Liver (tissue), 9 donors: Measurements from ENCODE around the gene PAMR1. TPM values are rescaled to one million over a fixed set of nuclear protein-coding genes. Genes with fewer than 3 reads are reported as not detected.
A peak's percentile ranks its signal among the peaks of the same experiment; 100 is the strongest.

Source experiments
- DNase-seq: peaks from one replicate; pipeline ENCODE4 v3.0.0-alpha.2; 2017; ENCODE audit warnings: low spot score
- H3K27ac ChIP-seq, 2 donors: one replicate each; pipeline ENCODE4 v1.7.0; 2013; ENCODE audit warnings: inconsistent platforms in 2 of 2, low read length in 2 of 2, control low read depth in 1 of 2, low read depth in 1 of 2, mild to moderate bottlenecking in 1 of 2
- H3K27me3 ChIP-seq, 4 donors: one replicate each; pipeline versions ENCODE4 v1.6.1 to v1.7.0; 2013; ENCODE audit warnings: low read length in 3 of 4, inconsistent platforms in 1 of 4, mild to moderate bottlenecking in 1 of 4, moderate library complexity in 1 of 4; ENCODE audit not compliant: control insufficient read depth in 4 of 4, insufficient read depth in 4 of 4
- H3K36me3 ChIP-seq, 4 donors: one replicate each; pipeline versions ENCODE4 v1.6.1 to v1.7.0; 2013; ENCODE audit warnings: low read length in 3 of 4, mild to moderate bottlenecking in 3 of 4, low read depth in 1 of 4, moderate library complexity in 1 of 4; ENCODE audit not compliant: control insufficient read depth in 4 of 4, insufficient read depth in 3 of 4
- H3K4me1 ChIP-seq, 4 donors: one replicate each; pipeline versions ENCODE4 v1.6.1 to v1.7.0; 2013; ENCODE audit warnings: low read length in 3 of 4, mild to moderate bottlenecking in 3 of 4, moderate library complexity in 1 of 4; ENCODE audit not compliant: control insufficient read depth in 4 of 4, insufficient read depth in 4 of 4
- H3K4me3 ChIP-seq, 3 donors: one replicate each; pipeline versions ENCODE4 v1.6.1 to v1.7.0; 2013; ENCODE audit warnings: low read length in 3 of 3, control low read depth in 1 of 3, low read depth in 1 of 3, mild to moderate bottlenecking in 1 of 3
- H3K9ac ChIP-seq, 2 donors: one replicate each; pipeline ENCODE4 v1.7.0; 2013; ENCODE audit warnings: low read length in 2 of 2, mild to moderate bottlenecking in 2 of 2, moderate library complexity in 2 of 2, control low read depth in 1 of 2, low read depth in 1 of 2
- H3K9me3 ChIP-seq, 4 donors: one replicate each; pipeline versions ENCODE4 v1.6.1 to v1.7.0; 2013; ENCODE audit warnings: low read length in 3 of 4; ENCODE audit not compliant: control insufficient read depth in 4 of 4
- EGR1 ChIP-seq, 2 donors: IDR thresholded peaks; 2 replicates each; pipeline ENCODE4 v1.6.1; 2016 to 2018; ENCODE audit warnings: antibody characterized with exemption in 2 of 2, low read depth in 2 of 2
- FOXA2 ChIP-seq: IDR thresholded peaks from 2 replicates; pipeline ENCODE4 v1.6.1; 2016; ENCODE audit warnings: antibody characterized with exemption
- GABPA ChIP-seq, 2 donors: IDR thresholded peaks in 1 of 2; conservative IDR thresholded peaks in 1 of 2; 2 replicates each; pipeline ENCODE4 v1.6.1; 2016; ENCODE audit warnings: antibody characterized with exemption in 2 of 2, mild to moderate bottlenecking in 1 of 2, moderate library complexity in 1 of 2
- HNF4A ChIP-seq, 2 donors: conservative IDR thresholded peaks; 2 replicates each; pipeline ENCODE4 v1.6.1; 2016; ENCODE audit warnings: antibody characterized with exemption in 2 of 2, mild to moderate bottlenecking in 2 of 2
- JUND ChIP-seq, 2 donors: IDR thresholded peaks; 2 replicates each; pipeline ENCODE4 v1.6.1; 2016; ENCODE audit warnings: antibody characterized with exemption in 2 of 2
- NR2F2 ChIP-seq: IDR thresholded peaks from 2 replicates; pipeline ENCODE4 v1.6.1; 2016; ENCODE audit warnings: antibody characterized with exemption
- RAD21 ChIP-seq, 2 donors: IDR thresholded peaks; 2 replicates each; pipeline ENCODE4 v1.6.1; 2016; ENCODE audit warnings: antibody characterized with exemption in 2 of 2, mild to moderate bottlenecking in 2 of 2
- YY1 ChIP-seq: IDR thresholded peaks from 2 replicates; pipeline ENCODE4 v1.6.1; 2016; ENCODE audit warnings: antibody characterized with exemption, mild to moderate bottlenecking
- WGBS: extraction: QIAGEN DNeasy Blood & Tissue Kit; methylation state at CpG from one replicate; pipeline ENCODE4 v1.1.7; 2013; 5-methylcytosine and 5-hydroxymethylcytosine counted together
- polyA plus RNA-seq, 2 donors: library from polyadenylated mRNA; stranded (reverse) in 1 of 2; unstranded in 1 of 2; fragments of 200-250 nt in 1 of 2; fragments of >200 nt in 1 of 2; fragmentation: Nextera tagmentation in 1 of 2; extraction: Ambion mirVana in 1 of 2; gene quantifications; one replicate each; pipeline versions ENCODE4 v1.2.1 to v1.2.3, GENCODE V29; 2013 to 2015
- total RNA-seq, 2 donors: library from RNA; depleted of rRNA; stranded (reverse); fragments of >200 nt; gene quantifications; one replicate each; pipeline ENCODE4 v1.2.3, GENCODE V29; 2014
- TF ChIP-seq, protein P1 (sequence below): fragments of 150-350 bp; IDR thresholded peaks from 2 replicates; pipeline ENCODE4 v1.5.1; 2017; ENCODE audit warnings: improper control_type of control experiment, low read depth, low read length; ENCODE audit not compliant: missing input control
- TF ChIP-seq, protein P2 (sequence below): IDR thresholded peaks from 2 replicates; pipeline ENCODE4 v1.6.1; 2016; ENCODE audit warnings: antibody characterized with exemption
- donor health status: healthy.
- donor health status: healthy.
- donor health status: healthy.
- donor health status: healthy.
- donor health status: healthy.

PAMR1 gene
- total and polyA plus RNA-seq, 4 donors: 2.0 to 5.0 (median 2.8) TPM

DNA sequence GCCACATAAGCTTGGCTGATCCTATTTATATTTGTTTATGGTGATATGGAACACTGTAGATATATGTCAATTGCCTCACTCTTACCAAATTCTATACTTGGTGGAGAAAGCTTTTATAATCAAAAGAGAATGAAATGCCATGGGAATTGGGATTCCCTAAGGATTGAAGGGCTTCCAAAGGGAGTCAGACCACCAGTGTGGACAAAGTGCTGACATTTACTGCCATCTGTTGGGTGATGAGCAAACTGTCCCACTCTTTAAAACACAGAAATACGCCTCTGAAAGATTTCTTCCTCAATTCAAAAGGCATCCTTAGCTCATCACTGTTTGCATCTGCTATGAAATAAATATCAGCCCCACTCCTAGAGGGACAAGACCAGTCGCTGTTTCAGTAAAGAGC lies 113.1 kb downstream of the PAMR1 start:
- TF ChIP-seq, protein P1, sequence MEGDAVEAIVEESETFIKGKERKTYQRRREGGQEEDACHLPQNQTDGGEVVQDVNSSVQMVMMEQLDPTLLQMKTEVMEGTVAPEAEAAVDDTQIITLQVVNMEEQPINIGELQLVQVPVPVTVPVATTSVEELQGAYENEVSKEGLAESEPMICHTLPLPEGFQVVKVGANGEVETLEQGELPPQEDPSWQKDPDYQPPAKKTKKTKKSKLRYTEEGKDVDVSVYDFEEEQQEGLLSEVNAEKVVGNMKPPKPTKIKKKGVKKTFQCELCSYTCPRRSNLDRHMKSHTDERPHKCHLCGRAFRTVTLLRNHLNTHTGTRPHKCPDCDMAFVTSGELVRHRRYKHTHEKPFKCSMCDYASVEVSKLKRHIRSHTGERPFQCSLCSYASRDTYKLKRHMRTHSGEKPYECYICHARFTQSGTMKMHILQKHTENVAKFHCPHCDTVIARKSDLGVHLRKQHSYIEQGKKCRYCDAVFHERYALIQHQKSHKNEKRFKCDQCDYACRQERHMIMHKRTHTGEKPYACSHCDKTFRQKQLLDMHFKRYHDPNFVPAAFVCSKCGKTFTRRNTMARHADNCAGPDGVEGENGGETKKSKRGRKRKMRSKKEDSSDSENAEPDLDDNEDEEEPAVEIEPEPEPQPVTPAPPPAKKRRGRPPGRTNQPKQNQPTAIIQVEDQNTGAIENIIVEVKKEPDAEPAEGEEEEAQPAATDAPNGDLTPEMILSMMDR: peak; percentile 31
- TF ChIP-seq RAD21 (IDR thresholded peaks at IDR 0.05) (peak; percentile 59 to 63), FOXA2 (no peak)
- Histone ChIP-seq H3K9me3 (no peaks in the 10 kb centered on the region), H3K4me1 (no peaks in the 10 kb centered on the region), H3K4me3 (no peak overlapping the region), H3K9ac (no peak overlapping the region), H3K36me3 (no peaks in the 10 kb centered on the region), H3K27me3 (peaks cover 0 to 7% (median 0%) of the 10 kb centered on the region in 4 donors), H3K27ac (no peak overlapping the region)
- DNase-seq: no peak
- 56% methylated on average over 2 of the region's 2 CpGs for WGBS

DNA sequence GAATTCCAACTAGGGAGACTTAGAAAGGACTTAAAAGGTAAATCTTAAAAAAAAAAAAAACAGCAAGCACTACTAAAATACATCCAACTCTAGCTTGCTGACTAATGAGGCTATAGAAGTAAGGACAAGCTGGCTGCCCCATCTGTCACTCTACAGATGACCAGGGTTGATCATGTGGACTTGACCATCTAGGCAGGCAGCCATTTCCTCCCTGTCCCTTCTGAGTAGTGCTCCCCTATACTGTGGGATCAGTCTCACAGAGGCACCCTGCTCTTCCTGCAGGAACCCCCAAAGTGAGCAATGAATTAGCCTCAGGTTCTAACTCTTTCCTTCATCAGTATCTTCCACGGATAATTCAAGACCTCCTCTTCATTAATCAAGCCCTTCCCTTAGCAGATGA lies 118.4 kb downstream of the PAMR1 start:
- WGBS: 82% methylated on average over 1 of the region's 1 CpG
- TF ChIP-seq NR2F2 (no peak), GABPA (IDR thresholded peaks at IDR 0.05 in 1 of 2, conservative IDR thresholded peaks at IDR 0.05 in 1 of 2) (no peak), HNF4A (conservative IDR thresholded peaks at IDR 0.05) (no peak), EGR1 (IDR thresholded peaks at IDR 0.05; ENCODE audit: low read depth in 2 of 2) (no peak), YY1 (no peak), JUND (IDR thresholded peaks at IDR 0.05) (no peak)
- TF ChIP-seq, protein P2, sequence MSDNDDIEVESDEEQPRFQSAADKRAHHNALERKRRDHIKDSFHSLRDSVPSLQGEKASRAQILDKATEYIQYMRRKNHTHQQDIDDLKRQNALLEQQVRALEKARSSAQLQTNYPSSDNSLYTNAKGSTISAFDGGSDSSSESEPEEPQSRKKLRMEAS: no peak
- Histone ChIP-seq H3K9me3 (no peaks in the 10 kb centered on the region), H3K27ac (no peak overlapping the region), H3K36me3 (no peaks in the 10 kb centered on the region), H3K9ac (no peak overlapping the region), H3K27me3 (peaks cover 0 to 3% (median 0%) of the 10 kb centered on the region in 4 donors), H3K4me1 (peaks cover 0 to 6% (median 2%) of the 10 kb centered on the region in 4 donors), H3K4me3 (no peak overlapping the region)
- DNase-seq: no peak

DNA sequence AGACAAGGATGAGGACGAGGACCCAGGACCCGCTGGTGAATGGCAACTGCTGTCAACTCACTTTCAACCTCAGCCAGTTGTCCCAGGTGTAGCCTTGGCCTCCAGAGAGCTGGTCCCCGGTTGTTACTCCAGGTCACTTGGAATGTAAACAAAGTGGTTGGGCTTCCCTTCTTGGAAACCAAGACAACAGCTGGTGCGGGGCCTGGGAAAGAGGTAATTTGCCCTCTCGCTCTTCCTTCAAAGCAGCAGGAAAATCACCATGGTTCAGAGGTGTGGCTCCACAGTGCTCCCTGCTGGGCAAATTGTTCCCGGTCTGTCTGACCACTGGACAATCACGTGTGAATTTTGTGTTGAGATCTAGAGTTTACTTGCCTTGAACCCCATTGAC lies 121.0 kb downstream of the PAMR1 start:
- Histone ChIP-seq H3K9me3 (no peaks in the 10 kb centered on the region), H3K27me3 (no peaks in the 10 kb centered on the region), H3K9ac (no peak overlapping the region), H3K4me3 (no peak overlapping the region), H3K36me3 (no peaks in the 10 kb centered on the region), H3K27ac (no peak overlapping the region), H3K4me1 (peaks cover 0 to 6% (median 2%) of the 10 kb centered on the region in 4 donors)
- WGBS: 54% methylated on average over 7 of the region's 7 CpGs
- TF ChIP-seq RAD21 (IDR thresholded peaks at IDR 0.05): peak; percentile 62 to 72
- TF ChIP-seq, protein P1: peak; percentile 37
- TF ChIP-seq, protein P2: no peak
- no peak for TF ChIP-seq JUND (IDR thresholded peaks at IDR 0.05)
- no peak for TF ChIP-seq GABPA (IDR thresholded peaks at IDR 0.05 in 1 of 2, conservative IDR thresholded peaks at IDR 0.05 in 1 of 2)
- DNase-seq: no peak
